Astrocyte of the spinal cord (primary cell): ENCODE measurements around the gene CDK6.

Experiments
- DNase-seq: peaks from one replicate; pipeline ENCODE4 v3.0.0; 2011; ENCODE audit warnings: low read depth, low spot score
- H3K4me3 ChIP-seq: 2 replicates; pipeline ENCODE4 v1.5.1; 2011; ENCODE audit warnings: low read depth, mild to moderate bottlenecking, low read length, moderate library complexity
- in situ Hi-C: cut with HindIII; loops from 2 replicates; pipeline ENCODE4 v1.10.0; 2017; ENCODE audit warnings: low sequenced_read_pairs
- TF ChIP-seq, protein P1 (sequence below): IDR thresholded peaks from 2 replicates; pipeline ENCODE4 v1.5.1; 2012; ENCODE audit warnings: low read depth, mild to moderate bottlenecking, low read length, inconsistent platforms

The CDK6 gene

DNA sequence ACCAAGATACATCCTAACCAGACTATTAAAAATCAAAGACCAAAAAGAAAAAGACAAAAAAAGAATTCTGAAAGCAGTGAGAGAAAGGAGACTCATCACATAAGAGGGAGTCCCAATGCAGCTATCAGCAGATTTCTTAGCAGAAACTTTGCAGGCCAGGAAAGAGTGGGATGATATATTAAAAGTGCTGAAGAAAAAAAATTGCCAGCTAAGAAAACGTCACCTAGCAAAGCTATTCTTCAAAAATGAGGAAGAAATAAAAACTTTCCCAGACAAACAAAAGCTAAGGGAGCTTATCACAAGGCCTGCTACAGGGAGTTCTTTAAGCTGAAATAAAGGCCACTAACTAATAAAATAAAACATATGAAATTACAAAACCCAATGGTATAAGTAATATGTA, 40.5 kb upstream of the CDK6 start:
- in situ Hi-C loops: no loop called here
- TF ChIP-seq, protein P1, sequence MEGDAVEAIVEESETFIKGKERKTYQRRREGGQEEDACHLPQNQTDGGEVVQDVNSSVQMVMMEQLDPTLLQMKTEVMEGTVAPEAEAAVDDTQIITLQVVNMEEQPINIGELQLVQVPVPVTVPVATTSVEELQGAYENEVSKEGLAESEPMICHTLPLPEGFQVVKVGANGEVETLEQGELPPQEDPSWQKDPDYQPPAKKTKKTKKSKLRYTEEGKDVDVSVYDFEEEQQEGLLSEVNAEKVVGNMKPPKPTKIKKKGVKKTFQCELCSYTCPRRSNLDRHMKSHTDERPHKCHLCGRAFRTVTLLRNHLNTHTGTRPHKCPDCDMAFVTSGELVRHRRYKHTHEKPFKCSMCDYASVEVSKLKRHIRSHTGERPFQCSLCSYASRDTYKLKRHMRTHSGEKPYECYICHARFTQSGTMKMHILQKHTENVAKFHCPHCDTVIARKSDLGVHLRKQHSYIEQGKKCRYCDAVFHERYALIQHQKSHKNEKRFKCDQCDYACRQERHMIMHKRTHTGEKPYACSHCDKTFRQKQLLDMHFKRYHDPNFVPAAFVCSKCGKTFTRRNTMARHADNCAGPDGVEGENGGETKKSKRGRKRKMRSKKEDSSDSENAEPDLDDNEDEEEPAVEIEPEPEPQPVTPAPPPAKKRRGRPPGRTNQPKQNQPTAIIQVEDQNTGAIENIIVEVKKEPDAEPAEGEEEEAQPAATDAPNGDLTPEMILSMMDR: no peak
- no peak for DNase-seq
- H3K4me3 ChIP-seq: no peak overlapping the region

DNA sequence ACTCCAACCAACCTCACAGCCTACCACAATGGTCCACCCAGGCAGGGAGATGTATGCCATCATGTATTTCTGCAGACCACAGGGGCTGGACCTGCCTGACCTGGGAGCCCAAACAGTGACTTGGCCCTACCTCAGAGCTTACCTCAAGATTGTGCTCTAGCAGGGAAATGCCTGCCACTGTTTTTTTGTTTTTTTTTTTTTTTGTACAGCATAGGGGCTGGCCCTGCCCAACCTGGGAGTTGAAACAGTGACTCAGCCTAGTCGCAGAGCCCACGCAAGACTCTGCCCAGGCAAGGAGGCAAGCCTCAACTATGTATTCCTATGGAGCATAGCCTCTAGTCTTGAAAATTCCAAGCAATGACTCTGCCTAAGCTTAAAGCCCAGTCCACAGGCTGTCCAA, 39.3 kb upstream of the CDK6 start:
- peak; percentile 50 for DNase-seq
- TF ChIP-seq, protein P1: no peak
- in situ Hi-C loops: no loop called here
- H3K4me3 ChIP-seq: no peak overlapping the region

DNA sequence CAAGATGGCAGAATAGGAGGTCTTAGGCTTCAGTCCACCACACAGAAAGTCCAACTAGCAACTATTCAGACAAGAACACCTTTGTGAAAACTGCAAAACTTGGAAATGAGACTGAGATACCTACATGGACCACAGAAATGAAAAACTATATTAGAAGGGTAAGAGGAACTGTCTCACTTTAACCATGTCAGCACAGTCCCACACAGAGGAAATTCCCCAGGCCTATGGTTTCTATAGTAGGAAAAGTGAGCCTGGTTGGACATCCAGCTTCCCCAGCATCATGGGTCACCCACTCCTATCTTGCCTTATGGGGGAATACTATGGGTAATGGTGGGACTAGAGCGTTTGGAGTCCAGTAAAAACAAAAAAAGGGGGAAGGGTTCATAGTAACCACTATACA, 38.8 kb upstream of the CDK6 start:
- TF ChIP-seq, protein P1: no peak
- in situ Hi-C loops: no loop called here
- H3K4me3 ChIP-seq: no peak overlapping the region
- DNase-seq: no peak

DNA sequence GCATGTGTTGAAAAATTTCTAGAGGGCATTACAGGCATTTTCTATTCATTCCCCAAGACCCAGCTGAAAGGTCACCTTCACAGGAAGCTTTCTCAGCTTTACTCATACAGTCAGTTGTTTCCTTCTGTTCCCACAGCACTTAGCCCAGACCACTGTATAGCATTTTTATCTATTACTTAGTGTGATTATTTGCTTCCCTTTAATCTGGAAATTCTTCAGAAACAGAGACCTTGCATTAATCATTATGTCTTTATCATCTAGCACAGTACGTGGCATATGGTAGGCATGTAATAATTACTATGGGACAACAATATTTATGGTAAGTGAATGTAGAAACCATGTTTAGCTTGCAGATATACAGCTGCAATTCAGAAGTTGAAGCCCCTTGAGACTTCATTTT, 38.2 kb upstream of the CDK6 start:
- in situ Hi-C loops: no loop called here

DNA sequence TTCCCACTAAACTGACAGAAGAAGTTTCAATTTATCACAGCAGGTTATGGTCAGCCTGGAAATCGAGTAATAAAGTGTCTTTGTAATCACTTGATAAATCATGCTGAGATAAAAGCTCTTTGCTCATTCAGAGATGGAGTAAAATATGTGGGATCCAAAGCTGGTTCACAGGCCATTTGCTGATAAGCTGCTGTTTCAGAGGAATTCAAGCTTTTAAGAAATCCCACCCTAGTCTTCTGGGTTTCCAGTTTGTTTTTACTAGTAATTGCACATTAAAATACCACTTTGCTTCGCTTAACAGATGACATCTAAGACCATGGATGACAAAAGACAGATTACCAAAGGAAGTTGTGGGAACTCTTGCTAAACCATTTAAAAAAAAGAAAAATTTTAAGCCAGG, 37.4 kb upstream of the CDK6 start:
- peak; percentile 39 for DNase-seq
- H3K4me3 ChIP-seq: no peak overlapping the region
- TF ChIP-seq, protein P1: no peak
- in situ Hi-C loops: no loop called here

More for the DNA sequence above, 38.2 kb upstream of the CDK6 start:
- H3K4me3 ChIP-seq: no peak overlapping the region
- TF ChIP-seq, protein P1: no peak
- DNase-seq: peak; percentile 53

DNA sequence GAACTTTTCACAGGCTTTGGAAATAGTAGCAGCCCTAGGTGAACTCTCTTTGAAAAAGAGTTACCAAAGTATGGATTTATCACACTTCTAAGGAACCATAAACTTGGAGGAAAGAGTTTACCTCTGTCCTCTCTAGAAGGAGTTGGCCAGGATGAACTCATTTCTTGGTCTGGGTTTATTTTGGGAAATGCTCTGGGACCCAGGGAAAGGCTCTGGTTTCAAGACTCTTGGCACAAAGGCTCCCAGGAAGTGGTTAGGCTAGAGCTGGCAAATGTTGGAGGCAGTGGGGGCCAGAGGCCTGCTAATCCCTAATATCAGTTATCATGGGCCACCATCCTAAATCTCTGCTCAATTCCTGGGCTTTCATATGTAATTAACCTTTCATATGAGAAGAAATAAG, 36.3 kb upstream of the CDK6 start:
- peak; percentile 43 for DNase-seq
- in situ Hi-C loops: no loop called here
- H3K4me3 ChIP-seq: no peak overlapping the region
- TF ChIP-seq, protein P1: no peak
